ENCODE data around the gene TSPAN17.

Gene TSPAN17

GRCh38 chr5:176642675-176643490 is 4.4 kb upstream of the TSPAN17 start:
- DNase-seq (ENCODE audit: low read depth in 2 of 3, low spot score in 2 of 3), result no peak

GRCh38 chr5:176643491-176644219 is 3.6 kb upstream of the TSPAN17 start:
- DNase-seq (ENCODE audit: low read depth in 2 of 3, low spot score in 2 of 3), result no peak

- DNase-seq (ENCODE audit: low read depth in 2 of 3, low spot score in 2 of 3), result no peak
Measured at GRCh38 chr5:176644294-176644693, 3.0 kb upstream of the TSPAN17 start.

GRCh38 chr5:176644878-176645670 is 2.2 kb upstream of the TSPAN17 start:
- no peak for DNase-seq (ENCODE audit: low read depth in 2 of 3, low spot score in 2 of 3)

- DNase-seq (ENCODE audit: low read depth in 2 of 3, low spot score in 2 of 3), result no peak
Measured at GRCh38 chr5:176646049-176646706, 1.1 kb upstream of the TSPAN17 start.

- no peak for DNase-seq (ENCODE audit: low read depth in 2 of 3, low spot score in 2 of 3)
Measured at GRCh38 chr5:176646707-176647029, 616 bp upstream of the TSPAN17 start.

GRCh38 chr5:176647843-176648473 is 674 bp downstream of the TSPAN17 start:
- DNase-seq (ENCODE audit: low read depth in 2 of 3, low spot score in 2 of 3), result no peak

GRCh38 chr5:176648474-176649194 is 1.4 kb downstream of the TSPAN17 start:
- no peak for DNase-seq (ENCODE audit: low read depth in 2 of 3, low spot score in 2 of 3)

- DNase-seq (ENCODE audit: low read depth in 2 of 3, low spot score in 2 of 3), result no peak
Measured at GRCh38 chr5:176650354-176650884, 3.1 kb downstream of the TSPAN17 start.

- DNase-seq (ENCODE audit: low read depth in 2 of 3, low spot score in 2 of 3), result no peak
Measured at GRCh38 chr5:176651472-176651980, 4.2 kb downstream of the TSPAN17 start.

- DNase-seq (ENCODE audit: low read depth in 2 of 3, low spot score in 2 of 3), result no peak
Measured at GRCh38 chr5:176652136-176652535, 4.9 kb downstream of the TSPAN17 start.

- peak; percentile 52 to 60 (median 58) for DNase-seq (ENCODE audit: low read depth in 2 of 3, low spot score in 2 of 3)
Measured at GRCh38 chr5:176653401-176654385, 6.4 kb downstream of the TSPAN17 start.

- no peak for DNase-seq (ENCODE audit: low read depth in 2 of 3, low spot score in 2 of 3)
Measured at GRCh38 chr5:176654856-176655255, 7.6 kb downstream of the TSPAN17 start.

- no peak for DNase-seq (ENCODE audit: low read depth in 2 of 3, low spot score in 2 of 3)
Measured at GRCh38 chr5:176656467-176656990, 9.2 kb downstream of the TSPAN17 start.

- peak in 1 of 3 experiments; percentile 46 for DNase-seq (ENCODE audit: low read depth in 2 of 3, low spot score in 2 of 3)
Measured at GRCh38 chr5:176658007-176658599, 10.8 kb downstream of the TSPAN17 start.

GRCh38 chr5:176658817-176659511 is 11.7 kb downstream of the TSPAN17 start:
- no peak for DNase-seq (ENCODE audit: low read depth in 2 of 3, low spot score in 2 of 3)

GRCh38 chr5:176659512-176659839 is 12.2 kb downstream of the TSPAN17 start:
- DNase-seq (ENCODE audit: low read depth in 2 of 3, low spot score in 2 of 3), result no peak

Data from activated CD8-positive, alpha-beta memory T cell treated with anti-CD3 and anti-CD28 coated beads for 48 hours (primary cell).